Hematopoietic multipotent progenitor cell treated with erythropoietin and hydrocortisone succinate and interleukin-3 and kit ligand, for 4 days (in vitro differentiated cells): ENCODE results near the gene NHLRC4.

Experiments
- DNase-seq: peaks from one replicate; pipeline ENCODE4 v3.0.0-alpha.2; 2015

The NHLRC4 gene

GRCh38 chr16:531494-532125, 35.2 kb upstream of the NHLRC4 start:
- no peak for DNase-seq

- no peak for DNase-seq
Measured at GRCh38 chr16:533391-534123, 33.2 kb upstream of the NHLRC4 start.

GRCh38 chr16:534135-534534, 32.7 kb upstream of the NHLRC4 start:
- no peak for DNase-seq

- DNase-seq: no peak
Measured at GRCh38 chr16:534856-535445, 31.9 kb upstream of the NHLRC4 start.

- peak; percentile 88 for DNase-seq
Measured at GRCh38 chr16:535446-536405, 31.1 kb upstream of the NHLRC4 start.

GRCh38 chr16:536746-537145, 30.1 kb upstream of the NHLRC4 start:
- DNase-seq: no peak

GRCh38 chr16:537415-538335, 29.1 kb upstream of the NHLRC4 start:
- no peak for DNase-seq

GRCh38 chr16:539901-540530, 26.8 kb upstream of the NHLRC4 start:
- no peak for DNase-seq

GRCh38 chr16:540645-541340, 26.0 kb upstream of the NHLRC4 start:
- DNase-seq: no peak

- DNase-seq: no peak
Measured at GRCh38 chr16:543301-544164, 23.3 kb upstream of the NHLRC4 start.

GRCh38 chr16:544517-544916, 22.3 kb upstream of the NHLRC4 start:
- DNase-seq: no peak

- DNase-seq: peak; percentile 72
Measured at GRCh38 chr16:546909-547770, 19.7 kb upstream of the NHLRC4 start.

GRCh38 chr16:548586-548985, 18.2 kb upstream of the NHLRC4 start:
- DNase-seq: no peak

- DNase-seq: no peak
Measured at GRCh38 chr16:549544-550263, 17.1 kb upstream of the NHLRC4 start.

GRCh38 chr16:551210-551609, 15.6 kb upstream of the NHLRC4 start:
- no peak for DNase-seq

GRCh38 chr16:552171-552570, 14.6 kb upstream of the NHLRC4 start:
- no peak for DNase-seq

- DNase-seq: no peak
Measured at GRCh38 chr16:553601-554296, 13.1 kb upstream of the NHLRC4 start.

GRCh38 chr16:554297-554621, 12.5 kb upstream of the NHLRC4 start:
- DNase-seq: no peak
